HEK293T (cell line): ENCODE measurements around the gene R3HCC1L.

Source experiments
- CTCF ChIA-PET: fragments of 350-600 bp; formaldehyde crosslinking; extraction: SDS; loops from one replicate; lab custom pipeline; 2021; ENCODE audit warnings: antibody characterized with exemption, inconsistent platforms; lab: Yijun Ruan, JAX
- POLR2A ChIA-PET: fragments of 350-600 bp; formaldehyde crosslinking; extraction: SDS; loops from one replicate; lab custom pipeline; 2020; ENCODE audit warnings: antibody characterized with exemption, inconsistent platforms; lab: Yijun Ruan, JAX
- DNase-seq: peaks from one replicate; pipeline ENCODE4 v3.0.0; 2012; ENCODE audit warnings: mixed read lengths; ENCODE audit errors: extremely low spot score
- ARNT ChIP-seq: fragments of 450-650 bp; IDR thresholded peaks from 2 replicates; pipeline ENCODE4 v1.6.1; 2017; ENCODE audit warnings: mild to moderate bottlenecking
- BHLHE40 ChIP-seq: fragments of 450-650 bp; IDR thresholded peaks from 2 replicates; pipeline ENCODE4 v1.6.1; 2016; ENCODE audit warnings: mild to moderate bottlenecking, moderate library complexity, borderline replicate concordance
- CTBP1 ChIP-seq: fragments of 450-650 bp; IDR thresholded peaks from 2 replicates; pipeline ENCODE4 v1.6.1; 2016; ENCODE audit warnings: borderline replicate concordance
- ELF4 ChIP-seq: fragments of 450-650 bp; IDR thresholded peaks from 2 replicates; pipeline ENCODE4 v1.6.1; 2017; ENCODE audit warnings: antibody characterized with exemption
- FOXA1 ChIP-seq: fragments of 450-650 bp; IDR thresholded peaks from 2 replicates; pipeline ENCODE4 v1.6.1; 2016; ENCODE audit warnings: mild to moderate bottlenecking
- FOXK2 ChIP-seq: fragments of 450-650 bp; IDR thresholded peaks from 2 replicates; pipeline ENCODE4 v1.6.1; 2016; ENCODE audit warnings: mild to moderate bottlenecking
- FOXM1 ChIP-seq: fragments of 450-650 bp; IDR thresholded peaks from 2 replicates; pipeline ENCODE4 v1.6.1; 2017; ENCODE audit warnings: mild to moderate bottlenecking, borderline replicate concordance
- HDGF ChIP-seq: fragments of 450-650 bp; IDR thresholded peaks from 2 replicates; pipeline ENCODE4 v1.6.1; 2017; ENCODE audit warnings: antibody characterized with exemption, borderline replicate concordance
- L3MBTL2 ChIP-seq: fragments of 450-650 bp; conservative IDR thresholded peaks from 2 replicates; pipeline ENCODE4 v1.6.1; 2016; ENCODE audit warnings: mild to moderate bottlenecking
- LEF1 ChIP-seq: fragments of 450-650 bp; IDR thresholded peaks from 2 replicates; pipeline ENCODE4 v1.6.1; 2017; ENCODE audit warnings: mild to moderate bottlenecking, borderline replicate concordance
- NFRKB ChIP-seq: fragments of 450-650 bp; IDR thresholded peaks from 2 replicates; pipeline ENCODE4 v1.6.1; 2016; ENCODE audit warnings: mild to moderate bottlenecking, moderate library complexity
- PKNOX1 ChIP-seq: fragments of 450-650 bp; IDR thresholded peaks from 2 replicates; pipeline ENCODE4 v1.6.1; 2016
- SP1 ChIP-seq: fragments of 450-650 bp; IDR thresholded peaks from 2 replicates; pipeline ENCODE4 v1.6.1; 2017
- SUZ12 ChIP-seq: fragments of 450-650 bp; IDR thresholded peaks from 2 replicates; pipeline ENCODE4 v1.6.1; 2016; ENCODE audit warnings: mild to moderate bottlenecking
- TARDBP ChIP-seq: fragments of 450-650 bp; IDR thresholded peaks from 2 replicates; pipeline ENCODE4 v1.6.1; 2016
- ZNF384 ChIP-seq: fragments of 450-650 bp; IDR thresholded peaks from 2 replicates; pipeline ENCODE4 v1.6.1; 2016

Gene R3HCC1L

GRCh38 chr10:98254234-98254974 is 119.9 kb downstream of the R3HCC1L start:
- ChIA-PET POLR2A (interaction anchor here (1.0 to 1.4 kb wide), 2 partner anchors 9 to 54 kb away, joined by 3 read pairs; no protein-coding TSS in a partner anchor), CTCF (no interaction called here)
- no peak for DNase-seq
- TF ChIP-seq SP1 (no peak), NFRKB (no peak), HDGF (no peak), PKNOX1 (no peak), FOXK2 (no peak), CTBP1 (no peak), LEF1 (no peak), BHLHE40 (no peak), FOXA1 (no peak), FOXM1 (no peak), SUZ12 (no peak), TARDBP (no peak), ZNF384 (no peak), L3MBTL2 (no peak), ARNT (no peak), ELF4 (no peak)

GRCh38 chr10:98255146-98255877 is 120.9 kb downstream of the R3HCC1L start:
- no peak for DNase-seq
- CTCF ChIA-PET = no interaction called here
- POLR2A ChIA-PET = interaction anchor here (1.4 kb wide), 1 partner anchor 54 kb away, joined by 3 read pairs; no protein-coding TSS in a partner anchor
- no peak for TF ChIP-seq FOXM1
- TF ChIP-seq ELF4 = no peak
- no peak for TF ChIP-seq FOXK2
- TF ChIP-seq HDGF = no peak
- TF ChIP-seq CTBP1 = no peak
- no peak for TF ChIP-seq BHLHE40
- TF ChIP-seq ZNF384 = no peak
- no peak for TF ChIP-seq TARDBP
- TF ChIP-seq LEF1 = no peak
- no peak for TF ChIP-seq L3MBTL2
- TF ChIP-seq SP1 = no peak
- TF ChIP-seq NFRKB = no peak

GRCh38 chr10:98256692-98257091 is 122.2 kb downstream of the R3HCC1L start:
- ChIA-PET POLR2A (no interaction called here), CTCF (no interaction called here)
- no peak for DNase-seq
- TF ChIP-seq LEF1 = no peak

GRCh38 chr10:98257198-98257597 is 122.7 kb downstream of the R3HCC1L start:
- POLR2A ChIA-PET = no interaction called here
- CTCF ChIA-PET = no interaction called here
- DNase-seq = no peak
- TF ChIP-seq ZNF384 (no peak), BHLHE40 (no peak)

GRCh38 chr10:98257961-98258360 is 123.5 kb downstream of the R3HCC1L start:
- TF ChIP-seq ZNF384 (no peak), FOXK2 (no peak), SP1 (no peak), ARNT (no peak), PKNOX1 (no peak), ELF4 (no peak), LEF1 (no peak), SUZ12 (no peak), L3MBTL2 (no peak), TARDBP (no peak), FOXA1 (no peak), CTBP1 (no peak), HDGF (no peak), BHLHE40 (no peak), FOXM1 (no peak)
- CTCF ChIA-PET = interaction anchor here (1.5 kb wide), 1 partner anchor 51 kb away, joined by 3 read pairs; no protein-coding TSS in a partner anchor
- POLR2A ChIA-PET = no interaction called here

GRCh38 chr10:98258683-98259454 is 124.4 kb downstream of the R3HCC1L start:
- CTCF ChIA-PET = interaction anchor here (1.5 kb wide), 1 partner anchor 50 kb away, joined by 3 read pairs; no protein-coding TSS in a partner anchor
- no peak for DNase-seq
- TF ChIP-seq NFRKB (no peak), SP1 (no peak), ARNT (no peak), CTBP1 (no peak), ELF4 (no peak), L3MBTL2 (no peak), TARDBP (no peak), FOXM1 (no peak), FOXA1 (no peak), ZNF384 (no peak), HDGF (no peak), FOXK2 (no peak), PKNOX1 (no peak), LEF1 (no peak), SUZ12 (no peak), BHLHE40 (no peak)
- POLR2A ChIA-PET = no interaction called here

More at GRCh38 chr10:98257961-98258360, 123.5 kb downstream of the R3HCC1L start:
- no peak for DNase-seq
